IPS-15b (cell line): Measurements from ENCODE around the gene RADIL.
"Not testable (repeated sequence)": the region's sequence is repeated elsewhere in the genome, so short reads cannot be mapped to it uniquely, and the experiment has no call there.

Experiments
- H3K27me3 ChIP-seq: one replicate; pipeline ENCODE4 v1.6.1; 2013; ENCODE audit warnings: low read length; ENCODE audit not compliant: control insufficient read depth, insufficient read depth
- H3K36me3 ChIP-seq: one replicate; pipeline ENCODE4 v1.6.1; 2013; ENCODE audit warnings: low read length; ENCODE audit not compliant: control insufficient read depth, insufficient read depth
- H3K4me1 ChIP-seq: one replicate; pipeline ENCODE4 v1.6.1; 2013; ENCODE audit warnings: mild to moderate bottlenecking, low read length; ENCODE audit not compliant: control insufficient read depth, insufficient read depth
- H3K4me3 ChIP-seq: one replicate; pipeline ENCODE4 v1.5.1; 2013; ENCODE audit warnings: low read depth, low read length
- H3K9ac ChIP-seq: one replicate; pipeline ENCODE4 v1.6.1; 2013; ENCODE audit warnings: low read depth, mild to moderate bottlenecking, low read length
- H3K9me3 ChIP-seq: one replicate; pipeline ENCODE4 v1.6.1; 2013; ENCODE audit warnings: mild to moderate bottlenecking, low read length; ENCODE audit not compliant: control insufficient read depth, insufficient read depth

RADIL gene

GRCh38 chr7:4799508-4800268 is 83.8 kb downstream of the RADIL start:
- no peaks in the 10 kb centered on the region for H3K27me3 ChIP-seq
- no peak overlapping the region for H3K9ac ChIP-seq
- H3K36me3 ChIP-seq = no peaks in the 10 kb centered on the region
- no peak overlapping the region for H3K4me3 ChIP-seq
- H3K9me3 ChIP-seq = no peaks in the 10 kb centered on the region
- H3K4me1 ChIP-seq = no peaks in the 10 kb centered on the region

GRCh38 chr7:4798706-4799235 is 84.7 kb downstream of the RADIL start:
- H3K27me3 ChIP-seq = no peaks in the 10 kb centered on the region
- no peaks in the 10 kb centered on the region for H3K36me3 ChIP-seq
- H3K4me1 ChIP-seq = no peaks in the 10 kb centered on the region
- no peaks in the 10 kb centered on the region for H3K9me3 ChIP-seq
- H3K9ac ChIP-seq = no peak overlapping the region
- no peak overlapping the region for H3K4me3 ChIP-seq

- Histone ChIP-seq H3K36me3 (no peaks in the 10 kb centered on the region), H3K9ac (no peak overlapping the region), H3K4me1 (no peaks in the 10 kb centered on the region), H3K4me3 (no peak overlapping the region), H3K9me3 (no peaks in the 10 kb centered on the region), H3K27me3 (no peaks in the 10 kb centered on the region)
Measured at GRCh38 chr7:4797858-4798705, 85.4 kb downstream of the RADIL start.

GRCh38 chr7:4796453-4796852 is 87.1 kb downstream of the RADIL start:
- H3K9ac ChIP-seq = no peak overlapping the region
- H3K4me1 ChIP-seq = no peaks in the 10 kb centered on the region
- no peaks in the 10 kb centered on the region for H3K27me3 ChIP-seq
- H3K9me3 ChIP-seq = no peaks in the 10 kb centered on the region
- no peak overlapping the region for H3K4me3 ChIP-seq
- H3K36me3 ChIP-seq = peaks cover 5% of the 10 kb centered on the region

- Histone ChIP-seq H3K27me3 (no peaks in the 10 kb centered on the region), H3K36me3 (peaks cover 13% of the 10 kb centered on the region), H3K4me1 (no peaks in the 10 kb centered on the region), H3K4me3 (no peak overlapping the region), H3K9ac (no peak overlapping the region), H3K9me3 (no peaks in the 10 kb centered on the region)
Measured at GRCh38 chr7:4794591-4795350, 88.7 kb downstream of the RADIL start.

GRCh38 chr7:4794171-4794570 is 89.3 kb downstream of the RADIL start:
- H3K9ac ChIP-seq, H3K4me1 ChIP-seq: not testable (repeated sequence)
- peaks cover 18% of the 10 kb centered on the region for H3K36me3 ChIP-seq

GRCh38 chr7:4793385-4793993 is 90.0 kb downstream of the RADIL start:
- not testable (repeated sequence) for H3K27me3 ChIP-seq, H3K4me3 ChIP-seq, H3K9me3 ChIP-seq, H3K4me1 ChIP-seq, H3K9ac ChIP-seq
- peaks cover 24% of the 10 kb centered on the region for H3K36me3 ChIP-seq

More at GRCh38 chr7:4794171-4794570, 89.3 kb downstream of the RADIL start:
- H3K9me3 ChIP-seq, H3K4me3 ChIP-seq, H3K27me3 ChIP-seq: not testable (repeated sequence)

GRCh38 chr7:4792537-4793126 is 90.9 kb downstream of the RADIL start:
- no peaks in the 10 kb centered on the region for H3K9me3 ChIP-seq
- peak overlapping the region; percentile 54 for H3K4me3 ChIP-seq
- H3K4me1 ChIP-seq = no peaks in the 10 kb centered on the region
- H3K27me3 ChIP-seq = no peaks in the 10 kb centered on the region
- no peak overlapping the region for H3K9ac ChIP-seq
- H3K36me3 ChIP-seq = peaks cover 32% of the 10 kb centered on the region

- Histone ChIP-seq H3K4me1 (no peaks in the 10 kb centered on the region), H3K27me3 (no peaks in the 10 kb centered on the region), H3K36me3 (peaks cover 37% of the 10 kb centered on the region), H3K9me3 (no peaks in the 10 kb centered on the region), H3K4me3 (peak overlapping the region; percentile 54), H3K9ac (no peak overlapping the region)
Measured at GRCh38 chr7:4791738-4792536, 91.6 kb downstream of the RADIL start.

GRCh38 chr7:4791101-4791737 is 92.3 kb downstream of the RADIL start:
- Histone ChIP-seq H3K4me3 (no peak overlapping the region), H3K36me3 (peaks cover 40% of the 10 kb centered on the region), H3K9ac (no peak overlapping the region), H3K9me3 (no peaks in the 10 kb centered on the region), H3K4me1 (no peaks in the 10 kb centered on the region), H3K27me3 (no peaks in the 10 kb centered on the region)
